Esophagus (tissue), 2 donors: ENCODE measurements around the gene SEPHS2. TPM values are rescaled to one million over a fixed set of nuclear protein-coding genes. Genes with fewer than 3 reads are reported as not detected.

ENCODE experiments used
- H3K27ac ChIP-seq, 2 donors: one replicate each; pipeline ENCODE4 v1.5.1; 2013; ENCODE audit warnings: low read depth in 2 of 2, mild to moderate bottlenecking in 2 of 2, inconsistent platforms in 1 of 2, low read length in 1 of 2, moderate library complexity in 1 of 2
- H3K27me3 ChIP-seq, 2 donors: one replicate each; pipeline ENCODE4 v1.6.1; 2013; ENCODE audit warnings: low read length in 2 of 2, control low read depth in 1 of 2, mild to moderate bottlenecking in 1 of 2; ENCODE audit not compliant: insufficient read depth in 2 of 2, control insufficient read depth in 1 of 2
- H3K36me3 ChIP-seq, 2 donors: one replicate each; pipeline ENCODE4 v1.6.1; 2013; ENCODE audit warnings: low read length in 1 of 2; ENCODE audit not compliant: control insufficient read depth in 2 of 2, insufficient read depth in 2 of 2
- H3K4me1 ChIP-seq, 2 donors: one replicate each; pipeline ENCODE4 v1.6.1; 2013; ENCODE audit warnings: low read length in 1 of 2; ENCODE audit not compliant: control insufficient read depth in 2 of 2, insufficient read depth in 2 of 2
- H3K4me3 ChIP-seq, 2 donors: one replicate each; pipeline ENCODE4 v1.5.1; 2013; ENCODE audit warnings: low read length in 2 of 2, mild to moderate bottlenecking in 2 of 2, low read depth in 1 of 2, moderate library complexity in 1 of 2
- H3K9me3 ChIP-seq, 2 donors: one replicate each; pipeline ENCODE4 v1.6.1; 2013; ENCODE audit warnings: mild to moderate bottlenecking in 2 of 2, low read depth in 1 of 2, low read length in 1 of 2, moderate library complexity in 1 of 2; ENCODE audit not compliant: control insufficient read depth in 2 of 2, insufficient read depth in 1 of 2
- WGBS, 2 donors: extraction: QIAGEN DNeasy Blood & Tissue Kit; methylation state at CpG; one replicate each; pipeline ENCODE4 v1.1.7; 2013; 5-methylcytosine and 5-hydroxymethylcytosine counted together
- polyA plus RNA-seq, 2 donors: library from polyadenylated mRNA; stranded (reverse); fragments of 200-250 nt; gene quantifications; one replicate each; pipeline ENCODE4 v1.2.3, GENCODE V29; 2013
- donor health status: healthy with polysubstance abuse.
- donor health status: Bipolar disorder and iron deficiency.

The SEPHS2 gene
- polyA plus RNA-seq, 2 donors, result 11.8 to 21.5 TPM

DNA sequence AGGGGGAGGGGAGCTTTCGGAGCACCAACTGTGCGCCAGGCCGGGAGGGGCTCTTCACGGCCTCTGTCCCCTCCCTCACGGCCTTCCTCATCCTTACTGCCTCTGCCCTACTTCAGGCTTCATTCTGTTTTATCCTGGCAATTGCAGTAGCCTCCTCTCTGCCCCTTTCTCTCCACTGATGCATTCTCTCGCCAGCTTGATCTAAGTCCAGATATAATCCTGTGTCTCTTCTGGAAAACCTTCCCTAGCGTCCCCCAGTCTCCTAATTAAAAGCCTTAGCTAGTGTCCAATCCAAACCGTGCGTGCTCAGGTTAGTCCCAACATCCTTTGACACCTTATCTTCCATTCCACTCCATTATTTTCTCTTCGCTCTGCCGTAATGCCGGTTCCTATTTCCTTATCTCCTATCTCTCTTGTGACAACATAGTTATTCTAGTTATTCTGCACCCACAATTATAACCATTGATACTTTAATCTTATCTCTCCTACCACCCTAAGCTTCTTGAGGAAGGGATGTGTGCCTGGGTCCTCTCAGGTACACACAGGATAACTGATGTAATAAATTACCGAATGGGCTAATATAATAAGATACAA, 49.6 kb downstream of the SEPHS2 start:
- H3K27ac ChIP-seq, result peak overlapping the region in 1 of 2 donors; percentile 69
- no peaks in the 10 kb centered on the region for H3K9me3 ChIP-seq
- peaks cover 0 to 6% of the 10 kb centered on the region in 2 donors for H3K4me1 ChIP-seq
- no peaks in the 10 kb centered on the region for H3K27me3 ChIP-seq
- WGBS, 2 donors, result 13 to 14% methylated on average over 12 to 13 of the region's 13 CpGs
- H3K36me3 ChIP-seq, result peaks cover 0 to 14% of the 10 kb centered on the region in 2 donors
- peak overlapping the region; percentile 69 for H3K4me3 ChIP-seq

DNA sequence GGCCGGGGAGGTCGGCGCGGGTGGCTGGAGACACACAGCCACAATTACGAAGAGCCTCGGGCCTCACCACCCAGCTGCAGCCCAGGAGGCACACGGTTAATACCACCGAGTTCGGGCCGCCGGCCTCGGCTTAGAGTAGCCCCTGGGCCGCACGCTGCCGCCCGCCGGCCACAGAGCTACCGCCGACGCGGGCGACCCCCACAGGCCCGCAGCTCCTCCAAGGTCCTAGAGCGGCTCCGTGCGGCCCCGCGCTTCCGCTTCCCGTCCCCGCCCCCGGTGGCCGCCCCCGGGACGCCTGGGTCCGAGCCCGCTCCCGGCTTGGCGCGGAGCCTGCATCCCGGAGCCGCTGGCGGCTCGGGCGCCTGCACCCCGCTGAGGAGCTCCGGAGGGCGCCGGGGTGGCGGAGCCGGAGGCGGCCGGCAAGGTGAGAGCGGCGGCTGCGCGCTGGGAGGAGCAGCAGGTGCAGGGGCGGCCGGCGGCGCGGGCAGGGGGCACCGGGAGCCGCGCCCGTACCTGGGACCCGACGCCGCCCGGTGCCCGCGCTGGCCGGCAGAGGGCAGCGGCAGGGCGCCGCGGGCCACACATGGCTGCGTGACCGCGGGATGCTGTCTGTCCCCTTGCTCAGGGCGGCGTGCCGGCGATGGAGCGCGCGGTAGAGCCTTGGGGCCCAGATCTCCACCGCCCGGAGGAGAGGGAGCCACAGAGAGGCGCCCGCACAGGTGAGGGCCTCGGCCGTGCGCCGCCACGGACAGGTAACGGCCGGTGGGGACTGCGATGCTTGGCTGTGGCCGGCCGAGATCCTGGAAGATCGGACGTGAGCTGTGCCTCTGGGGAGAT, 50.3 kb downstream of the SEPHS2 start, which contains the start of gene ZNF48:
Gene ZNF48 (plus strand): TSS at position 266 of the 837 bp plus-strand sequence. CDS start 375 bp downstream, at position 641.
- Histone ChIP-seq H3K27me3 (no peaks in the 10 kb centered on the region), H3K36me3 (peaks cover 0 to 14% of the 10 kb centered on the region in 2 donors), H3K4me1 (peaks cover 0 to 4% of the 10 kb centered on the region in 2 donors), H3K9me3 (no peaks in the 10 kb centered on the region), H3K4me3 (peak within 1 kb of the TSS; percentile 69), H3K27ac (peak within 1 kb of the TSS; percentile 44 to 69)
- WGBS, 2 donors, result 1% methylated on average over 71 to 103 of the region's 103 CpGs

DNA sequence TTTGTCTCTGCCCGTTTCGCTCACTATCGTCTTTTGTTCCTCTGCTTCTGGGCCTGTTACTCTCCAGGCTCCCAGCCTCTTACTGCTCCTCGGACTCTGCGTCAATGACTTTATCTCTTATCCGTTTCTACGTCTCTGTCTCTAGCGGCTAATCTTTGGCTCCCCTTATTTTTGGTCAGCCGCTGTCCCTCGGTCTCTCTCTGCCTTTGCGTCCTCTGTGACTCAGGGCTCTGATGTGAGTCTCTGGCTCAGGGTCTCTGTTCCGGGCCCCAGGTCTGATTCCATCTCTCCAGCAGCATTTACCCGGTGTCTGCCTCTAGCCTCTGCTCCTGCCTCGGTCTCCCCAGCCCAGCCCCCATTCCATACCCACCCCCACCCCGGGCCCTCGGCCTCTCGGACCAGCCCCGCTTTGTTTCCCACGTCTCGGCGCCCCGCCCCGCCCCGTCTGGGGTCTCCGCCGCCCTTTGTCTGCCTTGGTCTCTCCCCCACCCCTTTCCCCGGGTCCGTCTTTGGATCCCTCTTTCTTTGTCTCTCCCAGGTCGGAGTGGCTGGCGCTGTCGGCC, 51.0 kb downstream of the SEPHS2 start:
- H3K9me3 ChIP-seq, result no peaks in the 10 kb centered on the region
- peaks cover 0 to 14% of the 10 kb centered on the region in 2 donors for H3K36me3 ChIP-seq
- peak overlapping the region; percentile 69 for H3K4me3 ChIP-seq
- H3K27me3 ChIP-seq, result no peaks in the 10 kb centered on the region
- peak overlapping the region; percentile 44 to 69 for H3K27ac ChIP-seq
- 9 to 11% methylated on average over 28 to 31 of the region's 31 CpGs for WGBS, 2 donors
- H3K4me1 ChIP-seq, result peaks cover 0 to 4% of the 10 kb centered on the region in 2 donors

Other genes starting within 250 kb of the SEPHS2 start
- gene SULT1A3, start 246.6 kb downstream of the SEPHS2 start, polyA plus RNA-seq, result 10 to 100 TPM; 10.0 to 39.0 TPM
- gene NPIPB13, start 197.4 kb downstream of the SEPHS2 start, polyA plus RNA-seq, result 1 to 10 TPM; 2.6 to 7.4 TPM
- 10 to 100 TPM; 25.2 to 34.3 TPM for gene CD2BP2, start 90.6 kb downstream of the SEPHS2 start, polyA plus RNA-seq
- gene TBC1D10B, start 75.4 kb downstream of the SEPHS2 start, polyA plus RNA-seq, result 10 to 100 TPM; 19.8 to 27.5 TPM
- 1 to 10 TPM; 1.3 to 2.1 TPM for gene MYL11, start 71.1 kb downstream of the SEPHS2 start, polyA plus RNA-seq
- gene SEPTIN1, start 63.3 kb downstream of the SEPHS2 start, polyA plus RNA-seq, result 1 to 10 TPM; 3.5 to 6.8 TPM
- 1 to 10 TPM; 1.4 to 2.6 TPM for gene ZNF48, start 50.5 kb downstream of the SEPHS2 start, polyA plus RNA-seq
- gene ZNF771, start 38.3 kb downstream of the SEPHS2 start, polyA plus RNA-seq, result 1 to 10 TPM; 2.2 to 4.7 TPM
- 10 to 100 TPM in 1 of 2 donors, 1 to 10 TPM in 1; 9.5 to 32.6 TPM for gene DCTPP1, start 15.8 kb downstream of the SEPHS2 start, polyA plus RNA-seq
- 1 to 10 TPM; 2.2 to 2.5 TPM for gene ITGAL, start 26.9 kb upstream of the SEPHS2 start, polyA plus RNA-seq
- gene ZNF768, start 80.7 kb upstream of the SEPHS2 start, polyA plus RNA-seq, result 10 to 100 TPM; 15.2 to 29.4 TPM
- gene ZNF747, start 89.0 kb upstream of the SEPHS2 start, polyA plus RNA-seq, result 1 to 10 TPM; 4.4 to 4.5 TPM
- gene ZNF764, start 112.5 kb upstream of the SEPHS2 start, polyA plus RNA-seq, result 1 to 10 TPM; 2.7 to 3.1 TPM
- 10 to 100 TPM in 1 of 2 donors, 1 to 10 TPM in 1; 8.4 to 16.3 TPM for gene ZNF688, start 125.8 kb upstream of the SEPHS2 start, polyA plus RNA-seq
- 1 to 10 TPM; 3.2 to 5.9 TPM for gene ZNF785, start 139.8 kb upstream of the SEPHS2 start, polyA plus RNA-seq
- 1 to 10 TPM; 1.3 to 2.0 TPM for gene ZNF689, start 164.5 kb upstream of the SEPHS2 start, polyA plus RNA-seq
- 10 to 100 TPM; 26.8 to 51.8 TPM for gene PRR14, start 205.1 kb upstream of the SEPHS2 start, polyA plus RNA-seq
- gene FBRS, start 212.6 kb upstream of the SEPHS2 start, polyA plus RNA-seq, result 10 to 100 TPM; 43.5 to 84.8 TPM